Stomach smooth muscle (tissue), 2 donors: Measurements from ENCODE around the gene POFUT1.
"Not testable (repeated sequence)": the region's sequence is repeated elsewhere in the genome, so short reads cannot be mapped to it uniquely, and the experiment has no call there.

Experiments
- H3K27ac ChIP-seq: one replicate; pipeline ENCODE4 v1.7.0; 2013; ENCODE audit warnings: mild to moderate bottlenecking, low read length, inconsistent platforms
- H3K27me3 ChIP-seq, 2 donors: one replicate each; pipeline ENCODE4 v1.7.0; 2013; ENCODE audit warnings: low read length in 2 of 2; ENCODE audit not compliant: insufficient read depth in 2 of 2, control insufficient read depth in 1 of 2
- H3K36me3 ChIP-seq, 2 donors: one replicate each; pipeline ENCODE4 v1.7.0; 2013; ENCODE audit warnings: low read length in 2 of 2; ENCODE audit not compliant: control insufficient read depth in 2 of 2, insufficient read depth in 2 of 2
- H3K4me1 ChIP-seq: one replicate; pipeline ENCODE4 v1.7.0; 2013; ENCODE audit warnings: low read length; ENCODE audit not compliant: control insufficient read depth, insufficient read depth
- H3K4me3 ChIP-seq, 2 donors: one replicate each; pipeline ENCODE4 v1.7.0; 2013; ENCODE audit warnings: low read length in 2 of 2
- H3K9ac ChIP-seq, 2 donors: one replicate each; pipeline ENCODE4 v1.7.0; 2013; ENCODE audit warnings: low read length in 2 of 2, mild to moderate bottlenecking in 1 of 2
- H3K9me3 ChIP-seq, 2 donors: one replicate each; pipeline ENCODE4 v1.7.0; 2013; ENCODE audit warnings: low read length in 2 of 2; ENCODE audit not compliant: control insufficient read depth in 2 of 2
- donor health status: healthy.
- donor health status: Pancreatic carcinoma.

Gene POFUT1

GRCh38 chr20:32168184-32168910, 39.3 kb upstream of the POFUT1 start:
- no peaks in the 10 kb centered on the region for H3K9me3 ChIP-seq
- no peak overlapping the region for H3K27ac ChIP-seq
- H3K36me3 ChIP-seq: peaks cover 21 to 23% of the 10 kb centered on the region in 2 donors
- H3K9ac ChIP-seq: no peak overlapping the region
- H3K27me3 ChIP-seq: no peaks in the 10 kb centered on the region
- H3K4me3 ChIP-seq: no peak overlapping the region
- no peaks in the 10 kb centered on the region for H3K4me1 ChIP-seq

- not testable (repeated sequence) for H3K9me3 ChIP-seq, H3K9ac ChIP-seq, H3K27me3 ChIP-seq, H3K4me1 ChIP-seq, H3K27ac ChIP-seq, H3K36me3 ChIP-seq, H3K4me3 ChIP-seq
These were observed 30.0 kb upstream of the POFUT1 start for GRCh38 chr20:32177696-32178095.

GRCh38 chr20:32179515-32179914, 28.2 kb upstream of the POFUT1 start:
- Histone ChIP-seq H3K9ac (no peak overlapping the region), H3K4me1 (no peaks in the 10 kb centered on the region), H3K27ac (no peak overlapping the region), H3K4me3 (no peak overlapping the region), H3K36me3 (no peaks in the 10 kb centered on the region), H3K9me3 (no peaks in the 10 kb centered on the region), H3K27me3 (no peaks in the 10 kb centered on the region)

GRCh38 chr20:32179934-32180333, 27.7 kb upstream of the POFUT1 start:
- Histone ChIP-seq H3K4me3 (no peak overlapping the region), H3K27ac (no peak overlapping the region), H3K27me3 (no peaks in the 10 kb centered on the region), H3K9ac (no peak overlapping the region), H3K9me3 (no peaks in the 10 kb centered on the region), H3K4me1 (no peaks in the 10 kb centered on the region), H3K36me3 (no peaks in the 10 kb centered on the region)

- Histone ChIP-seq H3K9me3 (no peaks in the 10 kb centered on the region), H3K4me3 (no peak overlapping the region), H3K4me1 (no peaks in the 10 kb centered on the region), H3K9ac (no peak overlapping the region), H3K27me3 (no peaks in the 10 kb centered on the region), H3K36me3 (no peaks in the 10 kb centered on the region), H3K27ac (no peak overlapping the region)
These were observed 26.1 kb upstream of the POFUT1 start for GRCh38 chr20:32181606-32182005.

- Histone ChIP-seq H3K27ac (no peak overlapping the region), H3K36me3 (no peaks in the 10 kb centered on the region), H3K9me3 (no peaks in the 10 kb centered on the region), H3K27me3 (no peaks in the 10 kb centered on the region), H3K4me1 (peaks cover 11% of the 10 kb centered on the region), H3K9ac (no peak overlapping the region), H3K4me3 (no peak overlapping the region)
These were observed 23.6 kb upstream of the POFUT1 start for GRCh38 chr20:32183947-32184635.

- Histone ChIP-seq H3K4me1 (peaks cover 17% of the 10 kb centered on the region), H3K9ac (no peak overlapping the region), H3K9me3 (no peaks in the 10 kb centered on the region), H3K4me3 (no peak overlapping the region), H3K27me3 (no peaks in the 10 kb centered on the region), H3K27ac (no peak overlapping the region), H3K36me3 (no peaks in the 10 kb centered on the region)
These were observed 22.6 kb upstream of the POFUT1 start for GRCh38 chr20:32184961-32185603.

GRCh38 chr20:32186506-32186905, 21.2 kb upstream of the POFUT1 start:
- H3K9me3 ChIP-seq: no peaks in the 10 kb centered on the region
- H3K4me1 ChIP-seq: peaks cover 23% of the 10 kb centered on the region
- no peak overlapping the region for H3K9ac ChIP-seq
- no peak overlapping the region for H3K4me3 ChIP-seq
- no peaks in the 10 kb centered on the region for H3K36me3 ChIP-seq
- no peaks in the 10 kb centered on the region for H3K27me3 ChIP-seq
- no peak overlapping the region for H3K27ac ChIP-seq

GRCh38 chr20:32188376-32189122, 19.1 kb upstream of the POFUT1 start:
- H3K9me3 ChIP-seq: no peaks in the 10 kb centered on the region

GRCh38 chr20:32189123-32189410, 18.6 kb upstream of the POFUT1 start:
- Histone ChIP-seq H3K9ac (peak overlapping the region; percentile 79 to 90), H3K27ac (no peak overlapping the region), H3K4me1 (peaks cover 32% of the 10 kb centered on the region), H3K9me3 (no peaks in the 10 kb centered on the region), H3K36me3 (no peaks in the 10 kb centered on the region), H3K4me3 (peak overlapping the region; percentile 81 to 85), H3K27me3 (no peaks in the 10 kb centered on the region)

More at GRCh38 chr20:32188376-32189122, 19.1 kb upstream of the POFUT1 start:
- Histone ChIP-seq H3K4me3 (peak overlapping the region; percentile 81 to 85), H3K36me3 (no peaks in the 10 kb centered on the region), H3K4me1 (peaks cover 32% of the 10 kb centered on the region), H3K9ac (peak overlapping the region in 1 of 2 donors; percentile 79), H3K27me3 (no peaks in the 10 kb centered on the region), H3K27ac (no peak overlapping the region)
